GM21576 (cell line): ENCODE results near the gene COPB2.

Source experiments
- ATAC-seq: cut with Tn5 transposase; IDR thresholded peaks from one replicate; pipeline ENCODE4 v1.9.1; 2021; ENCODE audit warnings: mild to moderate bottlenecking, moderate library complexity; ENCODE audit not compliant: unreplicated experiment

The COPB2 gene

DNA sequence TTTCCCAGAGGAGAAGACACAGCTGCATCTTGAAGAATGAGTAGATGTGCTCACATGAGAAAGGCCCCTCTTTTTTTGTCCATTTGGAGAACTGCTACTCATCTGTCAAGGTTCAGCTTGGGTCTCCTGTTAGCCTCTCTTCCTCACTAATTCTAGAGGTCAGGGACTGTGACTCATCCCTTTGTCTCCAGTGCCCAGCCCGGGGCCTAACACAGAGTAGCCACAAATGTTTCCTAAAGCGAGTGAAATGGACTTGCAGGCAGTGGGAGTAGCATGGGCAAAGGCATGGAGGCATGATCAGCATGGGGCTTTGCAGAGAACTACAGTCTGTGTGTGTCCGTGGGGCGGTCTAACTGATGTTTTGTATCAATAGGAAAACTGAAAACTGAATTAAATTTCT is 79.6 kb downstream of the COPB2 start:
- ATAC-seq = no peak

GRCh38 chr3:139309061-139309591 is 80.3 kb downstream of the COPB2 start:
- ATAC-seq = no peak

GRCh38 chr3:139308560-139308959 is 80.9 kb downstream of the COPB2 start:
- ATAC-seq = no peak

GRCh38 chr3:139307601-139308555 is 81.6 kb downstream of the COPB2 start:
- ATAC-seq = no peak
